ENCODE results near the gene SLC35F3.

The SLC35F3 gene

GRCh38 chr1:234040446-234041317, 136.2 kb downstream of the SLC35F3 start:
- Histone ChIP-seq H3K27me3 (ENCODE audit: low read depth, low read length) (no peaks in the 10 kb centered on the region), H3K4me3 (ENCODE audit: low read depth in 1 of 2, low read length in 2 of 2) (no peak overlapping the region), H3K4me1 (ENCODE audit: control insufficient read depth in 1 of 2, insufficient read depth in 2 of 2, low read length in 2 of 2) (no peaks in the 10 kb centered on the region), H3K36me3 (ENCODE audit: control insufficient read depth in 1 of 2, insufficient read depth in 2 of 2, low read length in 2 of 2) (no peaks in the 10 kb centered on the region), H3K9me3 (ENCODE audit: control insufficient read depth in 1 of 2, low read length in 2 of 2) (peaks cover 0 to 8% of the 10 kb centered on the region in 2 donors), H3K27ac (ENCODE audit: low read length) (no peak overlapping the region)

- H3K36me3 ChIP-seq (ENCODE audit: control insufficient read depth in 1 of 2, insufficient read depth in 2 of 2, low read length in 2 of 2), result no peaks in the 10 kb centered on the region
- no peaks in the 10 kb centered on the region for H3K27me3 ChIP-seq (ENCODE audit: low read depth, low read length)
- no peak overlapping the region for H3K27ac ChIP-seq (ENCODE audit: low read length)
- no peaks in the 10 kb centered on the region for H3K4me1 ChIP-seq (ENCODE audit: control insufficient read depth in 1 of 2, insufficient read depth in 2 of 2, low read length in 2 of 2)
- peaks cover 0 to 15% of the 10 kb centered on the region in 2 donors for H3K9me3 ChIP-seq (ENCODE audit: control insufficient read depth in 1 of 2, low read length in 2 of 2)
- no peak overlapping the region for H3K4me3 ChIP-seq (ENCODE audit: low read depth in 1 of 2, low read length in 2 of 2)
Measured at GRCh38 chr1:234044079-234044478, 139.6 kb downstream of the SLC35F3 start.

GRCh38 chr1:234047123-234047522, 142.6 kb downstream of the SLC35F3 start:
- H3K27ac ChIP-seq (ENCODE audit: low read length), result no peak overlapping the region
- peaks cover 0 to 13% of the 10 kb centered on the region in 2 donors for H3K9me3 ChIP-seq (ENCODE audit: control insufficient read depth in 1 of 2, low read length in 2 of 2)
- H3K36me3 ChIP-seq (ENCODE audit: control insufficient read depth in 1 of 2, insufficient read depth in 2 of 2, low read length in 2 of 2), result no peaks in the 10 kb centered on the region
- H3K27me3 ChIP-seq (ENCODE audit: low read depth, low read length), result no peaks in the 10 kb centered on the region
- no peaks in the 10 kb centered on the region for H3K4me1 ChIP-seq (ENCODE audit: control insufficient read depth in 1 of 2, insufficient read depth in 2 of 2, low read length in 2 of 2)
- H3K4me3 ChIP-seq (ENCODE audit: low read depth in 1 of 2, low read length in 2 of 2), result no peak overlapping the region

GRCh38 chr1:234062166-234062565, 157.7 kb downstream of the SLC35F3 start:
- H3K27ac ChIP-seq (ENCODE audit: low read length), result no peak overlapping the region
- H3K4me3 ChIP-seq (ENCODE audit: low read depth in 1 of 2, low read length in 2 of 2), result no peak overlapping the region
- no peaks in the 10 kb centered on the region for H3K4me1 ChIP-seq (ENCODE audit: control insufficient read depth in 1 of 2, insufficient read depth in 2 of 2, low read length in 2 of 2)

GRCh38 chr1:234065794-234066447, 161.4 kb downstream of the SLC35F3 start:
- Histone ChIP-seq H3K27ac (ENCODE audit: low read length) (no peak overlapping the region), H3K4me3 (ENCODE audit: low read depth in 1 of 2, low read length in 2 of 2) (no peak overlapping the region), H3K4me1 (ENCODE audit: control insufficient read depth in 1 of 2, insufficient read depth in 2 of 2, low read length in 2 of 2) (no peaks in the 10 kb centered on the region), H3K9me3 (ENCODE audit: control insufficient read depth in 1 of 2, low read length in 2 of 2) (no peaks in the 10 kb centered on the region), H3K27me3 (ENCODE audit: low read depth, low read length) (no peaks in the 10 kb centered on the region), H3K36me3 (ENCODE audit: control insufficient read depth in 1 of 2, insufficient read depth in 2 of 2, low read length in 2 of 2) (no peaks in the 10 kb centered on the region)

More at GRCh38 chr1:234062166-234062565, 157.7 kb downstream of the SLC35F3 start:
- no peaks in the 10 kb centered on the region for H3K36me3 ChIP-seq (ENCODE audit: control insufficient read depth in 1 of 2, insufficient read depth in 2 of 2, low read length in 2 of 2)
- H3K9me3 ChIP-seq (ENCODE audit: control insufficient read depth in 1 of 2, low read length in 2 of 2), result no peaks in the 10 kb centered on the region
- H3K27me3 ChIP-seq (ENCODE audit: low read depth, low read length), result no peaks in the 10 kb centered on the region

- no peaks in the 10 kb centered on the region for H3K36me3 ChIP-seq (ENCODE audit: control insufficient read depth in 1 of 2, insufficient read depth in 2 of 2, low read length in 2 of 2)
- H3K4me1 ChIP-seq (ENCODE audit: control insufficient read depth in 1 of 2, insufficient read depth in 2 of 2, low read length in 2 of 2), result no peaks in the 10 kb centered on the region
- H3K4me3 ChIP-seq (ENCODE audit: low read depth in 1 of 2, low read length in 2 of 2), result no peak overlapping the region
- H3K27ac ChIP-seq (ENCODE audit: low read length), result no peak overlapping the region
- no peaks in the 10 kb centered on the region for H3K9me3 ChIP-seq (ENCODE audit: control insufficient read depth in 1 of 2, low read length in 2 of 2)
- H3K27me3 ChIP-seq (ENCODE audit: low read depth, low read length), result no peaks in the 10 kb centered on the region
Measured at GRCh38 chr1:234067581-234068337, 163.3 kb downstream of the SLC35F3 start.

- Histone ChIP-seq H3K36me3 (ENCODE audit: control insufficient read depth in 1 of 2, insufficient read depth in 2 of 2, low read length in 2 of 2) (no peaks in the 10 kb centered on the region), H3K27me3 (ENCODE audit: low read depth, low read length) (no peaks in the 10 kb centered on the region), H3K4me3 (ENCODE audit: low read depth in 1 of 2, low read length in 2 of 2) (no peak overlapping the region), H3K4me1 (ENCODE audit: control insufficient read depth in 1 of 2, insufficient read depth in 2 of 2, low read length in 2 of 2) (no peaks in the 10 kb centered on the region), H3K27ac (ENCODE audit: low read length) (no peak overlapping the region), H3K9me3 (ENCODE audit: control insufficient read depth in 1 of 2, low read length in 2 of 2) (no peaks in the 10 kb centered on the region)
Measured at GRCh38 chr1:234069760-234070159, 165.3 kb downstream of the SLC35F3 start.

GRCh38 chr1:234072793-234073192, 168.3 kb downstream of the SLC35F3 start:
- Histone ChIP-seq H3K27me3 (ENCODE audit: low read depth, low read length) (no peaks in the 10 kb centered on the region), H3K9me3 (ENCODE audit: control insufficient read depth in 1 of 2, low read length in 2 of 2) (no peaks in the 10 kb centered on the region), H3K27ac (ENCODE audit: low read length) (no peak overlapping the region), H3K4me1 (ENCODE audit: control insufficient read depth in 1 of 2, insufficient read depth in 2 of 2, low read length in 2 of 2) (no peaks in the 10 kb centered on the region), H3K36me3 (ENCODE audit: control insufficient read depth in 1 of 2, insufficient read depth in 2 of 2, low read length in 2 of 2) (no peaks in the 10 kb centered on the region), H3K4me3 (ENCODE audit: low read depth in 1 of 2, low read length in 2 of 2) (no peak overlapping the region)

- Histone ChIP-seq H3K4me1 (ENCODE audit: control insufficient read depth in 1 of 2, insufficient read depth in 2 of 2, low read length in 2 of 2) (no peaks in the 10 kb centered on the region), H3K4me3 (ENCODE audit: low read depth in 1 of 2, low read length in 2 of 2) (no peak overlapping the region)
Measured at GRCh38 chr1:234078143-234078542, 173.7 kb downstream of the SLC35F3 start.

GRCh38 chr1:234079896-234080295, 175.4 kb downstream of the SLC35F3 start:
- Histone ChIP-seq H3K9me3 (ENCODE audit: control insufficient read depth in 1 of 2, low read length in 2 of 2) (no peaks in the 10 kb centered on the region), H3K27me3 (ENCODE audit: low read depth, low read length) (no peaks in the 10 kb centered on the region), H3K36me3 (ENCODE audit: control insufficient read depth in 1 of 2, insufficient read depth in 2 of 2, low read length in 2 of 2) (no peaks in the 10 kb centered on the region), H3K4me1 (ENCODE audit: control insufficient read depth in 1 of 2, insufficient read depth in 2 of 2, low read length in 2 of 2) (no peaks in the 10 kb centered on the region), H3K27ac (ENCODE audit: low read length) (no peak overlapping the region), H3K4me3 (ENCODE audit: low read depth in 1 of 2, low read length in 2 of 2) (no peak overlapping the region)

More at GRCh38 chr1:234078143-234078542, 173.7 kb downstream of the SLC35F3 start:
- no peaks in the 10 kb centered on the region for H3K9me3 ChIP-seq (ENCODE audit: control insufficient read depth in 1 of 2, low read length in 2 of 2)
- no peaks in the 10 kb centered on the region for H3K27me3 ChIP-seq (ENCODE audit: low read depth, low read length)
- H3K27ac ChIP-seq (ENCODE audit: low read length), result no peak overlapping the region
- H3K36me3 ChIP-seq (ENCODE audit: control insufficient read depth in 1 of 2, insufficient read depth in 2 of 2, low read length in 2 of 2), result no peaks in the 10 kb centered on the region

GRCh38 chr1:234083460-234083859, 179.0 kb downstream of the SLC35F3 start:
- Histone ChIP-seq H3K27me3 (ENCODE audit: low read depth, low read length) (no peaks in the 10 kb centered on the region), H3K4me3 (ENCODE audit: low read depth in 1 of 2, low read length in 2 of 2) (no peak overlapping the region), H3K9me3 (ENCODE audit: control insufficient read depth in 1 of 2, low read length in 2 of 2) (no peaks in the 10 kb centered on the region), H3K4me1 (ENCODE audit: control insufficient read depth in 1 of 2, insufficient read depth in 2 of 2, low read length in 2 of 2) (no peaks in the 10 kb centered on the region), H3K36me3 (ENCODE audit: control insufficient read depth in 1 of 2, insufficient read depth in 2 of 2, low read length in 2 of 2) (no peaks in the 10 kb centered on the region), H3K27ac (ENCODE audit: low read length) (no peak overlapping the region)
